Activated effector memory CD4-positive, alpha-beta T cell treated with Interleukin-2 at 50 U/mL for 16 hours (primary cell): ENCODE measurements around the gene LIF.
"Not testable (repeated sequence)": the region's sequence is repeated elsewhere in the genome, so short reads cannot be mapped to it uniquely, and the experiment has no call there.

Experiments used
- DNase-seq: peaks from one replicate; pipeline ENCODE4 v3.0.0-alpha.2; 2020

LIF gene

GRCh38 chr22:30241576-30242371, 4.8 kb downstream of the LIF start:
- no peak for DNase-seq

- no peak for DNase-seq
Observed at GRCh38 chr22:30240541-30241417, 5.8 kb downstream of the LIF start.

GRCh38 chr22:30239488-30240405, 6.8 kb downstream of the LIF start:
- no peak for DNase-seq

GRCh38 chr22:30238661-30239487, 7.7 kb downstream of the LIF start:
- no peak for DNase-seq

- DNase-seq: no peak
Observed at GRCh38 chr22:30238136-30238535, 8.4 kb downstream of the LIF start.

GRCh38 chr22:30236875-30237274, 9.7 kb downstream of the LIF start:
- DNase-seq: no peak

GRCh38 chr22:30235687-30236170, 10.8 kb downstream of the LIF start:
- DNase-seq: no peak

- DNase-seq: no peak
Observed at GRCh38 chr22:30234786-30235470, 11.6 kb downstream of the LIF start.

GRCh38 chr22:30234325-30234724, 12.2 kb downstream of the LIF start:
- not testable (repeated sequence) for DNase-seq

GRCh38 chr22:30233582-30233981, 13.0 kb downstream of the LIF start:
- no peak for DNase-seq

- DNase-seq: no peak
Observed at GRCh38 chr22:30232716-30233218, 13.8 kb downstream of the LIF start.

- DNase-seq: no peak
Observed at GRCh38 chr22:30230787-30231461, 15.6 kb downstream of the LIF start.

GRCh38 chr22:30230330-30230729, 16.2 kb downstream of the LIF start:
- no peak for DNase-seq

- no peak for DNase-seq
Observed at GRCh38 chr22:30228509-30229359, 17.8 kb downstream of the LIF start.

GRCh38 chr22:30227438-30228228, 18.9 kb downstream of the LIF start:
- DNase-seq: no peak

- no peak for DNase-seq
Observed at GRCh38 chr22:30226192-30226832, 20.2 kb downstream of the LIF start.

GRCh38 chr22:30225220-30225927, 21.2 kb downstream of the LIF start:
- no peak for DNase-seq
